GM19240 (cell line): ENCODE results near the gene CLEC2A.
"Not testable (repeated sequence)": the region's sequence is repeated elsewhere in the genome, so short reads cannot be mapped to it uniquely, and the experiment has no call there.

Experiments
- DNase-seq: peaks from one replicate; pipeline ENCODE4 v3.0.0; 2011; ENCODE audit warnings: low spot score; ENCODE audit not compliant: insufficient read length

Gene CLEC2A

DNA sequence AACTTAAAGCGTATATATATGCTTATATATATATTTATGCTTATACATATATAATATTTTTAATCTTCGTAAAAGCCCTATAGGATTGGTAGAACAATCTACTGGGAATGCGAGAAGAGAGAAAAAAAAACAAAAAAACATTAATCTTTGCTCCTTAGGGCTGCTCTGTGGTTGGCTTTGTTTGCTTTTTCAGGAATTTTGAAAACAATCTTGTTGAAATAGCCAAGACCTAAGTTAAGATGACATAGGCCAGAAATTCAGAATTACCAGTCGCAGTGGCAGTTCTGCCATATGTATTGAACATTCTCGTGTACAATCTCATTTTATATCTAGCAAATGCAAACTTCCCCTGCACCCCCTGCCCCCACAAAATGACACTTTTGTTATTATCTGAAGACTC is 50.2 kb downstream of the CLEC2A start:
- no peak for DNase-seq

DNA sequence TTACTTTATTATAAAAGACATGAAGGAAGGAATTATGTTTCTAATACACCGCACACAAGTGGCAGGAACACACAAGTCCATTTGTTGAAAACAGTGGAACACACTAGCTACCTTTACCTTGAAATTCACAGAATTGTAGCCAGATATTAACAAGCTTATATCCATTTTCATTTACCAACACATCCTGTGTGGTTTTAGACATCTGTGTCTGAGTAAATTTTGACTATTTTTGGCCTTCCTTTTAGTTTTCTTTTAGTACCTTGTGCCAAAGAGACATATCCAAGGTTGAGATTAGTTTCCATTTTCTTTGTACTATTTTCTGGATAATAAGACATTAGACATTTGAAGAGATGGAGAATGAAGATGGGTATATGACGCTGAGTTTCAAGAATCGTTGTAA is 50.9 kb downstream of the CLEC2A start, which contains the start of gene KLRF2:
KLRF2 (plus strand) TSS at position 244 of the 400 bp plus-strand sequence; CDS start at position 351, 107 bp downstream.
- no peak for DNase-seq

DNA sequence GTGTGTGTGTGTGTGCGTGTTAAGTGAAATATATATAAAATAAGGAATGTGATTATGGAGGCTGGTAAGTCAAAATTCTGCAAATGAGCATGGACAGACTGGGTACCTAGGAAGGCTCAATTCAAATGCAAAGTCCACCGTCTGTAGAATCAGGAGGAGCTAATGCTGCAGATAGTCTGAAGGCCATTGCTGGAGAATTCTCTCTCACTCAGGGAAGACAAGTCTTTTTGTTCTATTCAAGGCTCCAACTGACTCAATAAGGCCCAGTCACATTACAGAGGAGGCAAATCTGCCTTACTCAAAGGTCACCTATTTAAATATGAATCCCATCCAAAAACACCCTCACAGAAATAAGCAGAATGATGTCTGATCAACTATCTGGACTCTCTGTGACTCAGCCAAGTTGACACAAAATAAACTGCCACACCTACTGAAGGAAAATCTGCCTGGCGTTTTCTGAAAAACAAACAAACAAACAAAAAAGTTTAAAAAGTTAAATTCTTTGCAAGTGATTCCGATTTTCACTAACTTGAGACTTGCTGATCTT is 51.6 kb downstream of the CLEC2A start:
- DNase-seq, result no peak

DNA sequence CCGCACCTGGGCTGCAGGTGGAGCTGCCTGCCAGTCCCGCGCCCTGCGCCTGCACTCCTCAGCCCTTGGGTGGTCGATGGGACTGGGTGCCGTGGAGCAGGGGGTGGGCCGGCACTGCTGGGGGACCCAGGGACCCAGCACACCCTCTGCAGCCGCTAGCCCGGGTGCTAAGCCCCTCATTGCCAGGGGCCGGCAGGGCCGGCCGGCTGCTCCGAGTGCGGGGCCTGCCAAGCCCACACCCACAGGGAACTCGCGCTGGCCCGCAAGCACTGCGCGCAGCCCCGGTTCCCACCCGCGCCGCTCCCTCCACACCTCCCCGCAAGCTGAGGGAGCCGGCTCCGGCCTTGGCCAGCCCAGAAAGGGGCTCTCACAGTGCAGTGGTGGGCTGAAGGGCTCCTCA is 56.0 kb downstream of the CLEC2A start:
- not testable (repeated sequence) for DNase-seq

DNA sequence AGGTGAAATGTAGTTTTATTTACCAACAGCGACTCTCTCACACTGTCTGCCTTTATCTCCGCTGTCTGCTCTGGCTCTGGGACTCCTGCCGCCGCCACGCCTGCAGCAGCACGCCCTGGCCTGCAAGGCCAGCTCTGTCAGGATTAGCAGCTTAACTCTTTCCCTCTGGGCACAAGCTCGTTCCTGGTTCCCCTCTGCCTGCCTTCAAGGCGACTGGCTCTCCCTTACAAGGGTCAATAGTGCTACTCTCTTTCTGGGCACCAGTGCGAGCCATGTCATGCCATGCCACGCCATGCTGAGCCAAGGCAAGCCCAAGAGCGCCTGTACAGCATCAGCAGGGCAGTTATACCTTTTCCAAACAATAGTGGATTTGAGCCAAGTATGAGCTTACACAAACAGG is 59.4 kb downstream of the CLEC2A start:
- no peak for DNase-seq

DNA sequence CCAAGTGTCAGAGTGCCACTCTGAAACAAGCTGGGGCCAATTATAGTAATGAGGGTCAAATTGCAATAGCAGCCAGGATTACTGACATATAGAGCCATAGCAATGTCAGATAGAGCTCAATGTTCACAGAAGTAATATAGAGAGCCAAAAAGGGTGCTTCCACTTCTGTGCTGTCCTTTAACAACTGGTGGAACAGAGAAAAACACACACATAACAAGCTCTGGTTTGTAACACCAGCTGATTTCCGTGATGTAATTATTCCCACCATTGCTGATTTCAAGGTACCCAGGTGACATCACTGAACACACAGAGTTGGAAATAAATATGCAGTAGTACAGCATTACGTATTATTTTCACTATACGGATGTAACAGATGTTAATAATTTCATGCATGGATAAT is 60.0 kb downstream of the CLEC2A start:
- no peak for DNase-seq

DNA sequence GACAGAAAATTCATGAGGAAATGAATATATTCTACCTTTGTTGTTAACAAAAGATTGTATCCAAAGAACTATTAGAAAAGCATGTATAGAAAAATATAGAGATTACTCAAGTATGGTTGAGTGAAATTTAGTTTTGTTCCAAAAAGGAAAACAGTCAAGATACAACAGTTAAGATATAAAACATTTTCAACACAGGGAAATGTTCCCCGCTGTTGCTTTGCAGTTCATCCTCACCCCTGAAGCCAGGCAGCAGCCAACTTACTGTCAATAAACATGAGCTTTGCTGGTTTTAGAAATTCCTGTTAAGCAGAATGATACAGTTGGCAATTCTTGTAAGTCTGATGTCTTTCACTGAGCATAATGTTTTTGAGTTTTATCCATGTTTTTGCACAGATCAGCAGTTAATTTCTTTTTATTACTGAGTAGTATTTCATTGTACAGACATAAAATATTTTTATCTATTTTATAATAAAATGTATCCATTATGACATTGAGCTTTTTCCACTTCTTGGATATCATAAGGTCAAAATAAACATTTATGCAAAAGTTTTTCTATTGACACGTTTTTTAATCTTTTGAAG is 61.8 kb downstream of the CLEC2A start:
- DNase-seq, result no peak

DNA sequence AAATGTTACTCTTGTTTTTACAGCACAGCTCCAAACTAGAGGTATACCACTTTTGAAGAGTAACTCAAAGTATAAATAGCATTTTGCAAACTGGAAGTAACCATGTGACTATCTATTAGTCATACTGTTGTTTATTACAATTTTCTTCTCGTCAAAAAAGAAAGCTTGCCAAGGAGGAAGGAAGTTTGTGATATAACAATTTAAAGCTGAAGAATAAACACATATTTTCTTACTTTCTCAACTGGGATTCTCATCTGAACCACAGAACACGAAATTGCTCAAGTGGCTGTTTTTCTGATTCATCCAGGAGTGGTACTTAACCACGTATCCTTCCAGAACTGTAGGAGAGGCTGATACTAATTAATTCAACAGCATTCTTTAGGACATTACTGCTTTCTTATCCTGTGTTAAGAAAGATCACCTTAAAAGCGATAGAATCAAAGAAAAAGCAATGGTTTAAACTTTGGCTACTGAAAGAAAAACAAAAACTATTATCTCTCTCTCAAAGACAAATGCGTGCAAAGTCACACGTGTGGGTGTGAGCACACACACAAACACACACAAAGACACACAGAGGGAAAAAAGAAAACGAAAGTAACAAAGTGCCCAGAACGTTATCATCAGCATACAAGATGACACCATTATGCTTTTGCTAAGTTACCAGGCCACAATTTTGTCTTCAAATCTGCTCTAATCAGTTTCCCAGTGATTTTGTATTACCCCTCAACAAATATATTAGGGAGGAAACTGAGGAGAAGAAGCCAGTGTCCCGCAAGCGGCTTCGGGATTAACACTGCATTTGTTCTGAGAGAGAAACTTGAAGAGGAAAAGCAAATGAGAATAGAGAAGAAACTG is 62.6 kb downstream of the CLEC2A start, which contains the start of gene CLEC2B:
CLEC2B (minus strand) TSS at position 48 of the 855 bp plus-strand sequence.
- no peak for DNase-seq

DNA sequence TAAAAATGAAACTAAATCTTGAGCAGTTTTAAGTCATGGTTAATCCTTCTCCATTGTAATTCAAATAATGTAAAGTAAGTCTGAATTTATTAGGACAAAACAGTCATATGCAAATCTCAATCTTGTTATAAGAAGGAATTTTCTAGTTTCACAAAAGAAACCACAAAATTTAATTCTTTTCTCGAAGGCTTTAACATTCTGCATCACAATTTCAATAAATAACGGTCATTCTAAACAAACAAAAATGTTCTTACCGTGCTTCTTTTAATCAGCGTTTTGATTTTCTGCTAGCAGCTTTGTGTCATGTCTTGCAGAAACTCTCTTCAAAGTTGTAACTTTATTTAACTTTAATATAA is 63.2 kb downstream of the CLEC2A start:
- no peak for DNase-seq

DNA sequence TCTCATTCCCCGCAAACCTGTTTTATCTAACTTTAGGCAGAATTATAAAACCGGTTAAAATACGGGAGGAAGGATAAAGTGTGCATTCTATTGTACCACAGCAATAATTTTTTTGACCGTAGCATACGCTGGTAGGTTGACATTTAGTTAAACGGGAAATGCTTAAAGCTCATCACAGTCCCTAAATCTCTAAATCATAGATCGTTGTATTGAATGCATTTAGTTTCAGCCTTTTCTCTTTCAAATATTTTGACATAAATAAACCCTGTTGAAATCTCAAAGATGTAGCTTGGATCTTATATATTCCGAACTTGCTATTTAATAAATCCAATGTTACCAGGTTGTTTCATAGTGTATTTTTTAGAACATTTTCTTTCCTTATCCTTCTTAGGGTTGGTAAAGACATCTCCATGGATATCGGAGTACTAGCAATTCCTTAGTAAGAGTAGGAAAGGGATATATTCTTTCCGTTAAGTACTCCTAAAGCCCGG is 63.8 kb downstream of the CLEC2A start:
- no peak for DNase-seq

DNA sequence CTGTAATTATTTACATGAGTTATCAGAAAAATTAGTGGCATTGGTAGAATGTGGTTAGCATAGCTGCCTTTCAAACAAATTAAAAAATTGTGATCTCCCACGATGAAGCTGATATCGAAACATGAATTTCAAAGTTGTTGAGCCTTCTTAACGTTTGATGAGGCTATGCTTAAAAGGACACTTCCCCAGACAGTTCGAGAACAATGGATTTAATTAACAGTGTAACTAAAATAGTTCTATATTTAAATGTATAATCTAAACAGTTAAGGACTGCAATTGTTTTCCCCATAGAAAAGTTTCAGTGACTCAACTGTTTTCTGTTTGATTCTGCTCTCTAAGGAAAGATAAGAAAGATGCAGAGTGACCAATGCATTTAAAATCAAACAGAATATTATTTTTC is 64.6 kb downstream of the CLEC2A start:
- DNase-seq, result no peak

DNA sequence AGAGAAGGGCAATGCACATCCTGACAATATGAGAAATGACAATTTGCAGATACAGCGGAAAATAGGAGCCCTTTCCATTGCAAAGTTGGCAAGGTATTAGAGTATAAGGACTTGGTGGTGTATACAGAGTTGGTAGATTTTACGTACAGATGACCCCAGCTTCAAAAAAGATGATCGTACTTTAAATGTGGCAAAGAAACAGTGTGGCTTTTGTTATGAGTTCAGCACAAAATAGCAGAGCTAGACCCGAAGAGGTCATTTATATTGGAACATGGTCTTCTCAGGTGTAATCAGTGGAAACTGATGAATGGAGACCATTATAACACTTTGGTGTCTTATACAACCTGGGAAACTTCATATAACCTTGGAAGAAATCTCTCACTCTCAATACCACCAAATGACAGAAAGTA is 65.3 kb downstream of the CLEC2A start:
- no peak for DNase-seq

DNA sequence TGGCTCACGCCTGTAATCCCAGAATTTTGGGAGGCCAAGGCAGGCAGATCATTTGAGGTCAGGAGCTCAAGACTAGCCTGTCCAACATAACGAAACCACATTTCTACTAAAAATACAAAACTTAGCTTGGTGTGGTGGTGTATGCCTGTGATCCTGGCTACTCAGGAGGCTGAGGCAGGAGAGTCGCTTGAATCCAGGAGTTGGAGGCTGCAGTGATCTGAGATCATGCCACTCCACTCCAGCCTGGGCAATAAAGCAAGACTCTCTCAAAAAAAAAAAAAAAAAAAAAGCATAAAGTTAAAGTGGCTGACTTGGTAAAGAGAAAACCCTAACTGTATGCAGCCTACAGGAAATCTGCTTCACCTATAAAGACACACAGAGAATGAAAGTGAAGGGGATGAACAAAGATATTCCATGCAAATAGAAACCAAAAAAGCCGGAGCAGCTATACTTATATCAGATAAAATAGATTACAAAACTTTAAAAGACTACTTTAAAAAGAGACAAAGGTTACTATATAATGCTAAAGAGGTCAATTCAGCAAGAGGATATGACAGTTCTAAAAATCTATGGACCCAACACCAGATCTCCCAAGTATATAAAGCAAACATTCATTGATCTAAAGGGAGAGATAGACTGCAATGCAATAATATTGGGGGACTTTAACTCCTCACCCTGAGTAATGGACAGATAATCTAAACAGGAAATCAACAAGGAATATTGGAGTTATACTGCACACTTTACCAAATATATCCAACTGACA is 67.1 kb downstream of the CLEC2A start:
- no peak for DNase-seq
